Natural killer cell (primary cell): ENCODE measurements around the gene KAZN. TPM values are rescaled to one million over a fixed set of nuclear protein-coding genes. Genes with fewer than 3 reads are reported as not detected.

Experiments
- ATAC-seq, 3 donors: fragments of 150-1000 bp in 2 of 3; fragments of 200-7000 bp in 1 of 3; cut with Tn5 transposase; 1 replicate in 1 of 3; 2 replicates in 2 of 3; pipeline ENCODE4 v1.10.0; 2021; ENCODE audit warnings: mild to moderate bottlenecking in 2 of 3, moderate library complexity in 2 of 3
- DNase-seq, 2 donors: peaks; one replicate each; pipeline versions ENCODE4 v3.0.0 to v3.0.0-alpha.2; 2013 to 2021; ENCODE audit warnings: mixed read lengths in 1 of 2
- H3K27ac ChIP-seq: one replicate; pipeline ENCODE4 v1.5.1; 2013; ENCODE audit warnings: mild to moderate bottlenecking, low read length
- H3K27me3 ChIP-seq: one replicate; pipeline ENCODE4 v1.6.1; 2013; ENCODE audit warnings: low read length; ENCODE audit not compliant: control insufficient read depth, insufficient read depth
- H3K36me3 ChIP-seq: one replicate; pipeline ENCODE4 v1.6.1; 2013; ENCODE audit warnings: low read length; ENCODE audit not compliant: control insufficient read depth, insufficient read depth
- H3K4me1 ChIP-seq: one replicate; pipeline ENCODE4 v1.6.1; 2013; ENCODE audit warnings: low read length; ENCODE audit not compliant: control insufficient read depth, insufficient read depth
- H3K4me3 ChIP-seq: one replicate; pipeline ENCODE4 v1.5.1; 2013; ENCODE audit warnings: low read length
- H3K9me3 ChIP-seq: one replicate; pipeline ENCODE4 v1.6.1; 2013; ENCODE audit warnings: low read length; ENCODE audit not compliant: control insufficient read depth, insufficient read depth
- H3K27ac Mint-ChIP-seq, 2 donors: one replicate each; pipeline ENCODE4 v1.8.0; 2022; ENCODE audit warnings: mild to moderate bottlenecking in 2 of 2, mixed read lengths in 2 of 2, moderate library complexity in 1 of 2
- H3K27me3 Mint-ChIP-seq, 2 donors: one replicate each; pipeline ENCODE4 v1.8.0; 2022; ENCODE audit warnings: low read depth in 2 of 2, mixed read lengths in 2 of 2
- H3K36me3 Mint-ChIP-seq: one replicate; pipeline ENCODE4 v1.8.0; 2022; ENCODE audit warnings: mixed read lengths
- H3K4me1 Mint-ChIP-seq, 2 donors: one replicate each; pipeline ENCODE4 v1.8.0; 2022; ENCODE audit warnings: mixed read lengths in 2 of 2
- H3K4me3 Mint-ChIP-seq: one replicate; pipeline ENCODE4 v1.8.0; 2022; ENCODE audit warnings: mild to moderate bottlenecking, moderate library complexity, mixed read lengths
- H3K9me3 Mint-ChIP-seq, 2 donors: one replicate each; pipeline ENCODE4 v1.8.0; 2022; ENCODE audit warnings: mixed read lengths in 2 of 2
- WGBS: methylation state at CpG from one replicate; pipeline ENCODE4 v1.1.7; 2013; ENCODE audit warnings: missing lambda C conversion rate; ENCODE audit not compliant: insufficient coverage; 5-methylcytosine and 5-hydroxymethylcytosine counted together
- intact Hi-C: fragments of 100-400 bp; cut with micrococcal nuclease; formaldehyde crosslinking; loops from one replicate; pipeline ENCODE4 v1.14.2; 2022
- total RNA-seq, 4 donors: library from RNA; stranded (reverse); fragments of 120-200 nt in 1 of 4; gene quantifications; one replicate each; pipeline versions ENCODE4 v1.2.3 to v1.2.4, GENCODE V29; 2013 to 2022
- TF ChIP-seq, protein P1 (sequence below): fragments of 200-600 bp; IDR thresholded peaks from one replicate; pipeline ENCODE4 v1.8.0; 2022; ENCODE audit warnings: antibody characterized with exemption

The KAZN gene
- total RNA-seq, 3 donors from 2014 or later (not counting 1 experiment from before 2014, with no cell fraction given) = 1.2 to 2.0 (median 1.7) TPM

DNA sequence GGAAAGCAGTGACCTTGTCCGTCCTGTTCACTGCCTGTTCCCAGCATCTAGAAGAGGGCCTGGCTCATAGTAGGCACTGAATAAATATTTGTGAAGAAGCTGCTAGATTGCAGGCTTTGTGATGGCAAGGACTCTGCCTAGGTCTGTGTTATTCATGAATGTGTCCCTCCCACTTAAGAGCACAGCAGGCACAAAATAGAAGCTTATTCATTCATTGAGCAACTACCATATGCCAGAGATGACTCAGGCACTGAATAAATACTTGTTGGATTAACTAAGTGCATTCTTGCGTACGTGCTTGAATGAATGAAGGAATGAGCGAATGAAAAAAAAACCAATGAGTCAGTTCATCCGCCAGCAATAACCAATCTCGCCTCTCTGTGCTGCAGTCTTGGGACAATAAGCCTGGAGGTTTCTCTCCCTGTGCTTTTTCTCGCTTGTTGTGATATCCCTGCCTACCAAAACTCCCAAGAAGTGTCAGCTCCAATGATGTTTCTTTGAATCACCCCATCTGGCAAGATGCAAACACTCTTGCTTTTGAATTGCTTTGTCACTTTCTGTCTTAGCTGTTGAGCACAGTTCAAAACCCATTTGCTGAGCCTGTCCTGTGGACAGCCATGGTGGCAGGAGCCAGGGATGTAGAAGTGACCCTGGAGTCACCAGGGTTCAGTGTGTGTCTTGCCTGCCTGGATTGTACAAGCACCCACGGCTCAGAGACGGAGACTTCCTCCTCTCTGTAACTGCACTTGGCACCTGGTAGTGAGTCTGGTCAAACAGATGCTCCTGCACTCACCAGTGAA lies 143.9 kb downstream of the KAZN start:
- no peak overlapping the region for H3K4me3 Mint-ChIP-seq
- no peak overlapping the region for H3K27ac ChIP-seq
- H3K4me1 Mint-ChIP-seq = no peaks in the 10 kb centered on the region
- no peaks in the 10 kb centered on the region for H3K36me3 ChIP-seq
- intact Hi-C loops = no loop called here
- no peaks in the 10 kb centered on the region for H3K9me3 Mint-ChIP-seq
- H3K27ac Mint-ChIP-seq = no peak overlapping the region
- H3K36me3 Mint-ChIP-seq = no peaks in the 10 kb centered on the region
- no peaks in the 10 kb centered on the region for H3K4me1 ChIP-seq
- H3K9me3 ChIP-seq = no peaks in the 10 kb centered on the region
- TF ChIP-seq, protein P1, sequence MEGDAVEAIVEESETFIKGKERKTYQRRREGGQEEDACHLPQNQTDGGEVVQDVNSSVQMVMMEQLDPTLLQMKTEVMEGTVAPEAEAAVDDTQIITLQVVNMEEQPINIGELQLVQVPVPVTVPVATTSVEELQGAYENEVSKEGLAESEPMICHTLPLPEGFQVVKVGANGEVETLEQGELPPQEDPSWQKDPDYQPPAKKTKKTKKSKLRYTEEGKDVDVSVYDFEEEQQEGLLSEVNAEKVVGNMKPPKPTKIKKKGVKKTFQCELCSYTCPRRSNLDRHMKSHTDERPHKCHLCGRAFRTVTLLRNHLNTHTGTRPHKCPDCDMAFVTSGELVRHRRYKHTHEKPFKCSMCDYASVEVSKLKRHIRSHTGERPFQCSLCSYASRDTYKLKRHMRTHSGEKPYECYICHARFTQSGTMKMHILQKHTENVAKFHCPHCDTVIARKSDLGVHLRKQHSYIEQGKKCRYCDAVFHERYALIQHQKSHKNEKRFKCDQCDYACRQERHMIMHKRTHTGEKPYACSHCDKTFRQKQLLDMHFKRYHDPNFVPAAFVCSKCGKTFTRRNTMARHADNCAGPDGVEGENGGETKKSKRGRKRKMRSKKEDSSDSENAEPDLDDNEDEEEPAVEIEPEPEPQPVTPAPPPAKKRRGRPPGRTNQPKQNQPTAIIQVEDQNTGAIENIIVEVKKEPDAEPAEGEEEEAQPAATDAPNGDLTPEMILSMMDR = no peak
- H3K27me3 Mint-ChIP-seq = peaks cover 14 to 37% of the 10 kb centered on the region in 2 donors
- DNase-seq (no peak), ATAC-seq (peak in 1 of 3 donors; percentile 11)
- 63% methylated on average over 9 of the region's 9 CpGs for WGBS
- H3K27me3 ChIP-seq = no peaks in the 10 kb centered on the region
- H3K4me3 ChIP-seq = no peak overlapping the region

DNA sequence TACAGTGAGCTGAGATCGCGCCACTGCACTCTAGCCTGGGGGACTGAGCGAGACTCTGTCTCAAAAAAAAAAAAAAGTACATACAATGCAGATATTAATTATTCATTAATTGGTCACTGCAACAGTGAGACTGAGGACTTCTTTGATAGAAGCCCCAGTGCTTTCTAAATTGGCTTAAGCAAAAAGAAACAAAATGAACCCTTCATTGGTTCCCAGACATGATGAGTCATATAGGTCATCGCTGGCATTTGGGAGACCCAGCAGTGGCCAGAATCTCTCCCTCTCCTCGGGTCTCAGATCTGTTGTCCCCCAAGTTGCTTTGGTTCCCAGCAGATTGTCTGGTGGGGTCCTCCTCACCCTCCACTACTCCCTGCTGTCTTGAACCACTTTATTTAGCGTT lies 144.9 kb downstream of the KAZN start:
- no peaks in the 10 kb centered on the region for H3K9me3 Mint-ChIP-seq
- Histone ChIP-seq H3K4me1 (no peaks in the 10 kb centered on the region), H3K27me3 (no peaks in the 10 kb centered on the region), H3K4me3 (no peak overlapping the region), H3K27ac (no peak overlapping the region), H3K9me3 (no peaks in the 10 kb centered on the region), H3K36me3 (no peaks in the 10 kb centered on the region)
- 98% methylated on average over 5 of the region's 6 CpGs for WGBS
- DNase-seq = no peak
- H3K4me1 Mint-ChIP-seq = no peaks in the 10 kb centered on the region
- no peak for ATAC-seq
- H3K27me3 Mint-ChIP-seq = peaks cover 15 to 45% of the 10 kb centered on the region in 2 donors
- no peak overlapping the region for H3K27ac Mint-ChIP-seq
- no peak overlapping the region for H3K4me3 Mint-ChIP-seq
- no peaks in the 10 kb centered on the region for H3K36me3 Mint-ChIP-seq
- TF ChIP-seq, protein P1 = no peak
- intact Hi-C loops = no loop called here

DNA sequence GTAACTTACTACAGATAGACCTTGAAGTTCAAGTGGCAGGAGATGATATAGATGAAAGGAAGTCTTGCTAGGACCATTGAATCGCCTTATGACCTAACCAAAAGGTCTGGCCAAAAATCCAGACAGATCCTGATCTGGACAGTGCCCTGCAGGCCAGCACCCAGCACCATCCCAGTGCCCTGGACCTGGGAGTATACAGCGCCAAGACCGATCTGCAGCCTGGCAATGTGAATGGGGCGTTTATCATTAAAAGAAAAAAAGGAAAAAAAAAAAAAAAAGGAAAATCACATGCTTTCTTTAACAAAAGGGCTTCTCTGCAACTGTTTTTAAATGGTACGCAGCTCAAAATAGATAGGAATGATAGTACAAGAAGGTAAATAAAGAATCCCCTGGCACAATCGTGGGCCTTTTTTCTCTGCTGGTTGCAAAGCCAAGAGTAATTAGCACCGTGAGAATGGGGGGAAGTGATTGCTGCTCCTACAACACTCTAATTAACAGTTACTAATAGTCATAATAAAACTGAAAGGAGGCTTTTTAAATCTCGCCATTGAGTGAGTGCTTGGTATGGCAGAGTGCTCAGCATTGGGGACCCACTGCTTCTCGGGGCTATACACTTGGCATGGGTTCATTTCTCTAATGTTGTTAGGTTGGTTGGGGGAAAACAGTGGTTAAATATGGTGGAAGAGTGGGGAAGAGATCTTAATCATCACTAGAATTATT lies 146.7 kb downstream of the KAZN start:
- DNase-seq (no peak), ATAC-seq (no peak)
- no peak overlapping the region for H3K27ac Mint-ChIP-seq
- H3K4me3 Mint-ChIP-seq = no peak overlapping the region
- no peak overlapping the region for H3K4me3 ChIP-seq
- no peaks in the 10 kb centered on the region for H3K36me3 Mint-ChIP-seq
- no peaks in the 10 kb centered on the region for H3K27me3 ChIP-seq
- TF ChIP-seq, protein P1 = no peak
- WGBS = 82% methylated on average over 8 of the region's 9 CpGs
- intact Hi-C loops = no loop called here
- H3K4me1 Mint-ChIP-seq = no peaks in the 10 kb centered on the region
- H3K9me3 ChIP-seq = no peaks in the 10 kb centered on the region
- no peaks in the 10 kb centered on the region for H3K9me3 Mint-ChIP-seq
- no peak overlapping the region for H3K27ac ChIP-seq
- H3K36me3 ChIP-seq = no peaks in the 10 kb centered on the region
- H3K27me3 Mint-ChIP-seq = peaks cover 16 to 37% of the 10 kb centered on the region in 2 donors
- no peaks in the 10 kb centered on the region for H3K4me1 ChIP-seq
